HG02759 (cell line): ENCODE results near the gene PDE9A.
"Not testable (repeated sequence)": the region's sequence is repeated elsewhere in the genome, so short reads cannot be mapped to it uniquely, and the experiment has no call there.

Source experiments
- ATAC-seq: cut with Tn5 transposase; IDR thresholded peaks from one replicate; pipeline ENCODE4 v1.9.1; 2021; ENCODE audit warnings: mild to moderate bottlenecking, moderate library complexity; ENCODE audit not compliant: unreplicated experiment

The PDE9A gene

DNA sequence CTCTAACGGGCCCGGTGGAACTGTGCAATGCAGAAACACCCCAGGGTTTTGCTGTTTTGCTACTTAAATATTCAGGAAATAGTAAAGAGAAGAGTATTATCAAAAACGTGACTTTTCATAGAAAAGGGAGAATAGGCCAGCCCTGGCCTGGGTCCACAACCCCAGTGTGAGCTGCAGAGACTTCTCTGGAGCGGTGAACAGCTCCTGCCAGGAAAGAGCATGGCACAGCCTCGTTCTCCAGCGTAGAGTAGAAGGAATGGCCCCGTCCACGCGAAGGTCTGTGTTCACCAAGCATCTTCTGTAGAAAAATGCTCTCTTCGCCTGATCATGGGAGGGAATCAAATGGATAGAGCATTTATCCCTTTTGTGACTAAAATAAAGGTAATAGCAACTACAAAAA lies 51.4 kb downstream of the PDE9A start:
- ATAC-seq: no peak

- no peak for ATAC-seq
Measured at GRCh38 chr21:42705346-42705745, 51.9 kb downstream of the PDE9A start.

DNA sequence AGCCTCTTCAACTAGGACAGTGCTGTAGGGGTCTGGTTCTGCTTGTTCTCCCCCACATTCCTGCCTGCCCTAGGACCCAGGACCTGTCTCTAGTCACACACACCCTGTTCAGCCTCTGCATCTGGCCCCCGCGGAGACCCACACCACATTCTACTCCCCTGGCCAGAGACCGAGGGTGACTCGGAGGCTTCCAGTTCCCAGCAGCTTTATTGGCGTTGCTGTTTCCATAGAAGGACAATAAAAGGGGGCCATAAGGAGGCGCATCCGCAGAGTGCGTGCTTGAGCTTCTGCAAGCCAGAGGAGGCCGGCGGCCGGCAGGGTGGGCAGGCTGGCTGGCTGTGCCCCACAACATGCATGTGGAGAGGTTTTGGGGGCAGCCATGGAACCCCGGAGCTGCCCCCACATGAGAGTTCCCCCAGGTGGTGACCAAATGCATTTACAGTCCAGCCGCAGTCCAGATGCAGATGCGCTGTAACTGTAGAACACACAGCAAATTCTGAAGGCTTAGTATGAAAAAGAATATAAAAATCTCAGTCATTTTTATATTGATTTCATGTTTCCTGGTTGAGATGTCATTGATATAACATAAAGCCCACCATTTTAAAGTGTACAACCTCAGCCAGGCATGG lies 52.4 kb downstream of the PDE9A start:
- no peak for ATAC-seq

GRCh38 chr21:42706765-42707164 lies 53.3 kb downstream of the PDE9A start:
- no peak for ATAC-seq

GRCh38 chr21:42707207-42707830 lies 53.9 kb downstream of the PDE9A start:
- no peak for ATAC-seq

- no peak for ATAC-seq
Measured at GRCh38 chr21:42708107-42708506, 54.7 kb downstream of the PDE9A start.

- not testable (repeated sequence) for ATAC-seq
Measured at GRCh38 chr21:42708916-42709315, 55.5 kb downstream of the PDE9A start.

- no peak for ATAC-seq
Measured at GRCh38 chr21:42711667-42712066, 58.2 kb downstream of the PDE9A start.

DNA sequence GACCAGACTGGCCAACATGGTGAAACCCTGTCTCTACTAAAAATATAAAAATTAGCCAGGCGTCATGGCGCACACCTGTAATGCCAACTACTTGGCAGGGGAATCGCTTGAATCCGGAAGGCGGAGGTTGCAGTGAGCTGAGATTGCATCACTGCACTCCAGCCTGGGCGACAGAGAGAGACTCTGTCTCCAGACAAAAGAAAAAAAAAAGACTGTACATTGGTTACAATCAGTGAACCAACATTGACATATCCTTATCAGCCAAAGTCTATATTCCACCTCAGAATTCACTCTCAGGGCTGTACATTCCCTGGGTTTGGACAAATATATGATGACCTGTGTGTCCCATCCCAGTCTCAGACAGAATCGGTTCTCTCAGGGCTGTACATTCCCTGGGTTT lies 62.0 kb downstream of the PDE9A start:
- not testable (repeated sequence) for ATAC-seq

GRCh38 chr21:42716074-42716473 lies 62.7 kb downstream of the PDE9A start:
- ATAC-seq: no peak

GRCh38 chr21:42720484-42720883 lies 67.1 kb downstream of the PDE9A start:
- ATAC-seq: not testable (repeated sequence)

DNA sequence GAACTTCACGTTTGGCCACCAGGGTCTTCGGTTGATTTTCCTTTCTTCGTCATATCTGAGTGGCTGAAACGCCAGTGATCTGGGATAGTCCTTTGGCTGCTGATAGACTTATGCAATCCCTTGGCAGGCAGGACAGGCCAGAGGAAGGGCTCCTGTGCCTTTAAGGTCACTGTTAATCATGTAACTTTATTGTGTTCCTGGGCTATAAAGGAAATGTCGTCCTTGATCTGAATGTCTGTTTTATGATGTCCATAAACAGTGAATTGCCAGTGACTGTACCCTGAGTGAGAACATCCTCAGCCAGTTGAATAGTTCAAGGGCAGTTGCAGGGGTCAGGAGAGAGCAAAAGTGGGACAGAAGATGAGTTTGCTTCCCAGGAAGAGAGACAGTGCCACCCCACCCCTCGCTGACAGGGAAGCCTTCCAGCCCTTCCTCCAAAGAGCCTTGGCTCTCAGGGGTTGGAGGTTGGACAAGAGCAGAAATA lies 68.0 kb downstream of the PDE9A start:
- no peak for ATAC-seq

DNA sequence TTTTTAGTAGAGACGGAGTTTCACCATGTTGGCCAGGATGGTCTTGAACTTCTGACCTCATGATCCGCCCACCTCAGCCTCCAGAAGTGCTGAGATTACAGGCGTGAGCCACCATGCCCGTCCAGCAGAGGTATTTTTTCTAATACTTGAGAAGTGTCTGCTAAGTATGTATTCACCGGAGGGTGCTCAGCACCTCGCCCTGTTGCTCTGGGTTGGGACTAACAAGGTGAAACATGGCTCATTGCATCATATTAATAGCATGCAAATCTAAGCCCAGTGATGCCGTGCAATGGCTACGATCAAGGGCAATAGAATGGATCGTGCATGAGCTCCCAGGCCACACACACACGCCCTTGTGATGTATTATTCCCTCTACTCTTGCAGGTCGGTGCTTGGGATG lies 68.7 kb downstream of the PDE9A start:
- no peak for ATAC-seq

GRCh38 chr21:42722808-42723473 lies 69.5 kb downstream of the PDE9A start:
- no peak for ATAC-seq

GRCh38 chr21:42724226-42724920 lies 71.0 kb downstream of the PDE9A start:
- no peak for ATAC-seq

DNA sequence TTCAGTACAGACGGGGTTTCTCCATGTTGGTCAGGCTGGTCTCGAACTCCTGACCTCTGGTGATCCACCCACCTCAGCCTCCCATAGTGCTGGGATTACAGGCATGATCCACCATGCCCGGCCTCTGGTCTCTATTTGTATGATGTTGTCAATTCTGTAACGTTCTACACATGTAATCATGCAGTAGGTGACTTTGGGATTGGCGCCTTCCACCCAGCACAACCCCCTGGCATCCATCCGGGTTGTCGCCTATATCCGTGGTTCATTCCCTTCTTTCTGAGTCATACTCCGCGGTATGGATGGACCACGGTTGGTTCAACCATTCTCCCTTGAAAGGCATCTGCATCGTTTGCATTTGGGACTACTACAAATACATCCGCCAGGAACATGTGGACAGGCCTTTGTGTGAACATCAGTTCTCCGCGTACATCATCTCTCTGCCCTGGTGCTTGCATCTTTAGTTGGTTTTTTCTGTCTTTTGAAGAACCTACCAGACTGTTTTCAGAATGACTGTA lies 72.1 kb downstream of the PDE9A start:
- ATAC-seq: no peak

DNA sequence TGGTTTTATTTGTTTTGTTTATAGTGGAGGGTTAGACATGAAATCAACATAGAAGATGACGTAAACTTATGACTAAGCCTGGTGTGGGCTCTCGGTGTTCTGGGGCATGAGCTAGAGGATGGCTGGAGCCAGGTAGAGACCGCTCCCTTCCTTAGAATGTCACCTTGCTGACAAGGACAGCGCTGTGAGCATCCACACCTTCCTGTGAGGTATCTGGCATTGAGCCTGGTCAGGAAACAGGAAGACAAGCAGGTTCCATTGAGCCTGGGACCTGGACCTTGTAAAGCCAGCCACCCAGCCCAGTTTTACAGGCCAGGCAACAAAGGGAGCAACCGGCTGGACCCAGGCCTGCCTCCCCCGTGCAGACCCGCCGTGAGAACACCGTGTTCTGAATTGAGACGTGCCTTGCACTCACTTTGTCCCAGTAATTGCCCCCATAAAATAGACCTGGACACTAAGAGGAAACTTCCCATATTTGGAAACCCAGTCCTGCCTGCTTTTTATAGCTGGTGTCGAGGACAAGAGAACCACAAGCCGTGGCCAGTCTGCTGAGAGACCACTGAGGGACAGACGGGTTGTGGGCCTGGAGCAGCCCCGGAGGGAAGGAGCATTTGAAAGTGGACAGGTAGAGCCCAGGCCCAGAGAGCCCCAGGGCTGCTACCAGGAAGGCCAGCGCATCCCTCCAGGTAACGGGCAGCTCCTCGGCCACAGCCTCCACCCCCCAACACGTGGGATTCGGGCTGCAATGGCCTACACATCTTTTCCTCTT lies 78.0 kb downstream of the PDE9A start:
- no peak for ATAC-seq

DNA sequence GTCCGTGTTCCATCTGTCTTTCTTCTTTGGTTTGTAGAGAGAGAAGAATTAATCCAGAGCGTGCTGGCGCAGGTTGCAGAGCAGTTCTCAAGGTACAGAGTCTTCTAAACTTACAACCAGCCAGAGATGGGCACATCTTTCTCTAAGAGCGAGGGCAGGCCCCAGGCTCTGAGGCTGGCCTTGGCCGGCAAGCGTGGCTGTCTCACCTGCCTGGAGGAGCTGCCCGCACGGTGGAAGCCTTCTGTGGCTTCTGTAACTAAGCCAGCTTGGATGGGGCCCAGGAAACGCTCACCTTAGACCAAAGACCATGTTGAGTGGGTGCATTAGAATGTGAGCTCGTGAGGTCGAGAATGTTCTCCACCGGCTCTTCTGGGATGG lies 78.6 kb downstream of the PDE9A start:
- ATAC-seq: no peak

- no peak for ATAC-seq
Measured at GRCh38 chr21:42733037-42733627, 79.7 kb downstream of the PDE9A start.

DNA sequence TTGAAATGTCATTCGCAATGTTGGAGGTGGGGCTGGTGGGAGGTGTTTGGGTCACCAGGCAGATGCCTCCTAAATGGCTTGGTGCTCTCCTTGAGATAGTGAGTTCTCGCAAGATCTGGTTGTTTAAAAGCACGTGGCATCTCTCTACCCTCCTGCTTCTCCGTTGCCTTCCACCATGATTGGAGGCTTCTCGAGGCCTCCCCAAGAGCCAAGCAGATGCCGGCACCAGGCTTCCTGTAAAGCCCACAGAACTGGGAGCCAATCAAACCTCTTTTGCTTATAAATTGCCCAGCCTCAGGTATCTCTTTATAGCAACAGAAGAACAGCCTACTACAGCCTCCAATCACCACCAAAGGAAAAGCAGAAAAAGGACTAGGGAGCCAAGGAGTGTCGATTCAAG lies 80.5 kb downstream of the PDE9A start:
- ATAC-seq: no peak
